ENCODE data around the gene PRKCE. TPM values are rescaled to one million over a fixed set of nuclear protein-coding genes. Genes with fewer than 3 reads are reported as not detected.
"Not testable (repeated sequence)": the region's sequence is repeated elsewhere in the genome, so short reads cannot be mapped to it uniquely, and the experiment has no call there.

PRKCE gene
- total RNA-seq, 1 experiment from 2014 or later = 4.4 TPM

DNA sequence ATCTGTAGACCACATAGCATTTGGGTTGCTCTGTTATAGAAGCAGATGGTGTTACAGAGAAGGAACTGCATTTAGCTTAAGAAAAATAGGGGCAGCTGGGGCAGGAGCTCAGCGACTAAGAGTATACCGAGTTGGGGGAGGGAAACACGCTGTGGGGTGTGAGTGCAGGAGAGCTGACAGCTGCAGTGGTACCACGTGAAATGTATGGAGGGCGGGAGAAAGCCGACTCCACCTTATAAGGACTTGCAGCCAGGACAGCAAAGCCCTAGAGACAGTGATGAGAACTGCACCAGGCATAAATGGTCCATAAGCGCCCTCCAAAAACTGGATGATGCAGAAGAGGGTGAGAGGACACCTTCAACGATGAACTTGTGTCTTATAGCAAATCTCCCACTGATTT lies 237.6 kb downstream of the PRKCE start:
- peak in 1 of 2 experiments; percentile 40 for DNase-seq
- intact Hi-C loops (cut with micrococcal nuclease; ENCODE audit: unreplicated experiment) = no loop called here
- peaks cover 5% of the 10 kb centered on the region for H3K36me3 Mint-ChIP-seq (ENCODE audit: insufficient read depth, unreplicated experiment)
- Histone ChIP-seq H3K9me3 (no peaks in the 10 kb centered on the region), H3K27me3 (replicated peaks; ENCODE audit: control insufficient read depth, insufficient read depth, low read length) (no peaks in the 10 kb centered on the region), H3K4me1 (no peaks in the 10 kb centered on the region), H3K4me3 (ENCODE audit: low read depth, low read length) (no peak overlapping the region), H3K36me3 (ENCODE audit: control insufficient read depth, insufficient read depth, low read length) (no peaks in the 10 kb centered on the region)
- POLR2A ChIA-PET = interaction anchor here (0.8 kb wide), 1 partner anchor 111 kb away, joined by 3 read pairs; no protein-coding TSS in a partner anchor
- H3K4me1 Mint-ChIP-seq (ENCODE audit: low read depth, unreplicated experiment) = peaks cover 11% of the 10 kb centered on the region
- no peaks in the 10 kb centered on the region for H3K27me3 Mint-ChIP-seq (ENCODE audit: insufficient read depth, unreplicated experiment)
- no TSS peak for BruUV-seq (replicated peaks)
- CTCF ChIA-PET = no interaction called here
- no peak overlapping the region for H3K4me3 Mint-ChIP-seq (ENCODE audit: unreplicated experiment)
- H3K27ac Mint-ChIP-seq (ENCODE audit: unreplicated experiment) = no peak overlapping the region
- no peak for TF ChIP-seq CTCF (IDR thresholded peaks at IDR 0.05; ENCODE audit: insufficient read depth in 1 of 2, low read depth in 1 of 2, low read length in 1 of 2, severe bottlenecking in 1 of 2, unreplicated experiment in 1 of 2)
- H3K9me3 Mint-ChIP-seq (ENCODE audit: unreplicated experiment) = no peaks in the 10 kb centered on the region

GRCh38 chr2:45889620-45890370 lies 238.3 kb downstream of the PRKCE start:
- Mint-ChIP-seq H3K9me3 (ENCODE audit: unreplicated experiment) (no peaks in the 10 kb centered on the region), H3K27me3 (ENCODE audit: insufficient read depth, unreplicated experiment) (no peaks in the 10 kb centered on the region), H3K4me1 (ENCODE audit: low read depth, unreplicated experiment) (peaks cover 11% of the 10 kb centered on the region), H3K27ac (ENCODE audit: unreplicated experiment) (no peak overlapping the region), H3K36me3 (ENCODE audit: insufficient read depth, unreplicated experiment) (peaks cover 5% of the 10 kb centered on the region), H3K4me3 (ENCODE audit: unreplicated experiment) (no peak overlapping the region)
- Histone ChIP-seq H3K36me3 (ENCODE audit: control insufficient read depth, insufficient read depth, low read length) (no peaks in the 10 kb centered on the region), H3K4me3 (ENCODE audit: low read depth, low read length) (no peak overlapping the region), H3K9me3 (no peaks in the 10 kb centered on the region), H3K4me1 (no peaks in the 10 kb centered on the region), H3K27me3 (replicated peaks; ENCODE audit: control insufficient read depth, insufficient read depth, low read length) (no peaks in the 10 kb centered on the region)
- CTCF ChIA-PET = interaction anchor here (0.8 kb wide), 1 partner anchor 111 kb away, joined by 4 read pairs; no protein-coding TSS in a partner anchor
- intact Hi-C loops (cut with micrococcal nuclease; ENCODE audit: unreplicated experiment) = no loop called here
- POLR2A ChIA-PET = interaction anchor here (0.8 kb wide), 1 partner anchor 111 kb away, joined by 3 read pairs; no protein-coding TSS in a partner anchor
- TF ChIP-seq CTCF (IDR thresholded peaks at IDR 0.05; ENCODE audit: insufficient read depth in 1 of 2, low read depth in 1 of 2, low read length in 1 of 2, severe bottlenecking in 1 of 2, unreplicated experiment in 1 of 2) = no peak
- no TSS peak for BruUV-seq (replicated peaks)
- no peak for DNase-seq

GRCh38 chr2:45890371-45890646 lies 238.8 kb downstream of the PRKCE start:
- H3K27me3 ChIP-seq (replicated peaks; ENCODE audit: control insufficient read depth, insufficient read depth, low read length); H3K9me3 ChIP-seq; H3K4me1 ChIP-seq; POLR2A ChIA-PET; BruUV-seq (replicated peaks); H3K9me3 Mint-ChIP-seq (ENCODE audit: unreplicated experiment); DNase-seq; intact Hi-C loops (cut with micrococcal nuclease; ENCODE audit: unreplicated experiment); H3K27me3 Mint-ChIP-seq (ENCODE audit: insufficient read depth, unreplicated experiment); H3K4me3 Mint-ChIP-seq (ENCODE audit: unreplicated experiment); H3K4me3 ChIP-seq (ENCODE audit: low read depth, low read length); H3K36me3 Mint-ChIP-seq (ENCODE audit: insufficient read depth, unreplicated experiment); H3K27ac Mint-ChIP-seq (ENCODE audit: unreplicated experiment); H3K36me3 ChIP-seq (ENCODE audit: control insufficient read depth, insufficient read depth, low read length): not testable (repeated sequence)
- CTCF ChIA-PET = interaction anchor here (0.8 kb wide), 1 partner anchor 111 kb away, joined by 4 read pairs; no protein-coding TSS in a partner anchor
- H3K4me1 Mint-ChIP-seq (ENCODE audit: low read depth, unreplicated experiment) = peaks cover 11% of the 10 kb centered on the region

All from Caco-2 (cell line).